Natural killer cell (primary cell): ENCODE data around the gene ZNF189. TPM values are rescaled to one million over a fixed set of nuclear protein-coding genes. Genes with fewer than 3 reads are reported as not detected.

ENCODE experiments used
- ATAC-seq, 3 donors: fragments of 150-1000 bp in 2 of 3; fragments of 200-7000 bp in 1 of 3; cut with Tn5 transposase; 1 replicate in 1 of 3; 2 replicates in 2 of 3; pipeline ENCODE4 v1.10.0; 2021; ENCODE audit warnings: mild to moderate bottlenecking in 2 of 3, moderate library complexity in 2 of 3
- DNase-seq, 2 donors: peaks; one replicate each; pipeline versions ENCODE4 v3.0.0 to v3.0.0-alpha.2; 2013 to 2021; ENCODE audit warnings: mixed read lengths in 1 of 2
- H3K27ac ChIP-seq: one replicate; pipeline ENCODE4 v1.5.1; 2013; ENCODE audit warnings: mild to moderate bottlenecking, low read length
- H3K27me3 ChIP-seq: one replicate; pipeline ENCODE4 v1.6.1; 2013; ENCODE audit warnings: low read length; ENCODE audit not compliant: control insufficient read depth, insufficient read depth
- H3K36me3 ChIP-seq: one replicate; pipeline ENCODE4 v1.6.1; 2013; ENCODE audit warnings: low read length; ENCODE audit not compliant: control insufficient read depth, insufficient read depth
- H3K4me1 ChIP-seq: one replicate; pipeline ENCODE4 v1.6.1; 2013; ENCODE audit warnings: low read length; ENCODE audit not compliant: control insufficient read depth, insufficient read depth
- H3K4me3 ChIP-seq: one replicate; pipeline ENCODE4 v1.5.1; 2013; ENCODE audit warnings: low read length
- H3K9me3 ChIP-seq: one replicate; pipeline ENCODE4 v1.6.1; 2013; ENCODE audit warnings: low read length; ENCODE audit not compliant: control insufficient read depth, insufficient read depth
- H3K27ac Mint-ChIP-seq, 2 donors: one replicate each; pipeline ENCODE4 v1.8.0; 2022; ENCODE audit warnings: mild to moderate bottlenecking in 2 of 2, mixed read lengths in 2 of 2, moderate library complexity in 1 of 2
- H3K27me3 Mint-ChIP-seq, 2 donors: one replicate each; pipeline ENCODE4 v1.8.0; 2022; ENCODE audit warnings: low read depth in 2 of 2, mixed read lengths in 2 of 2
- H3K36me3 Mint-ChIP-seq: one replicate; pipeline ENCODE4 v1.8.0; 2022; ENCODE audit warnings: mixed read lengths
- H3K4me1 Mint-ChIP-seq, 2 donors: one replicate each; pipeline ENCODE4 v1.8.0; 2022; ENCODE audit warnings: mixed read lengths in 2 of 2
- H3K4me3 Mint-ChIP-seq: one replicate; pipeline ENCODE4 v1.8.0; 2022; ENCODE audit warnings: mild to moderate bottlenecking, moderate library complexity, mixed read lengths
- H3K9me3 Mint-ChIP-seq, 2 donors: one replicate each; pipeline ENCODE4 v1.8.0; 2022; ENCODE audit warnings: mixed read lengths in 2 of 2
- WGBS: methylation state at CpG from one replicate; pipeline ENCODE4 v1.1.7; 2013; ENCODE audit warnings: missing lambda C conversion rate; ENCODE audit not compliant: insufficient coverage; 5-methylcytosine and 5-hydroxymethylcytosine counted together
- intact Hi-C: fragments of 100-400 bp; cut with micrococcal nuclease; formaldehyde crosslinking; loops from one replicate; pipeline ENCODE4 v1.14.2; 2022
- total RNA-seq, 4 donors: library from RNA; stranded (reverse); fragments of 120-200 nt in 1 of 4; gene quantifications; one replicate each; pipeline versions ENCODE4 v1.2.3 to v1.2.4, GENCODE V29; 2013 to 2022
- TF ChIP-seq, protein P1 (sequence below): fragments of 200-600 bp; IDR thresholded peaks from one replicate; pipeline ENCODE4 v1.8.0; 2022; ENCODE audit warnings: antibody characterized with exemption

The ZNF189 gene
- total RNA-seq, 3 donors from 2014 or later (not counting 1 experiment from before 2014, with no cell fraction given): 6.7 to 11.3 (median 8.7) TPM

DNA sequence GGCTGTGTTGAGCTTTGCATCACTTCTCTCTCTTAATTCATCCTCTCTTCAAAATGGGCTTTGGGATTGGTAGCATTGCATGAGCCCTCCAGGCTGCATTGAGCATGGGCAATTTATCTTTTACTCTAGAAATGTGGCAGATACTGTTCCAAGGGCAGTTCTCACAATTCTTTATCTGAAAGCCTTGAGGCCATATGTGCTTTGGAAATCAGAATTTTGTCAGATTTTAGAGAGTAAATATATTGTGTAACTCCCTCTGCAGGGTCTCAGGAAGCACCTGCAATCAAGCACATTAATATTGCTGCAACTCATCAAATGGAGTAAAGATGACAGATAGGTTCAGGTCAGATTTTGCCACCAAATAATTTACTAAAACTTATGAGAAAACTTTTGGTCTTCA lies 19.3 kb downstream of the ZNF189 start:
- intact Hi-C loops: no loop called here
- peaks cover 15% of the 10 kb centered on the region for H3K9me3 ChIP-seq
- no peak for DNase-seq

DNA sequence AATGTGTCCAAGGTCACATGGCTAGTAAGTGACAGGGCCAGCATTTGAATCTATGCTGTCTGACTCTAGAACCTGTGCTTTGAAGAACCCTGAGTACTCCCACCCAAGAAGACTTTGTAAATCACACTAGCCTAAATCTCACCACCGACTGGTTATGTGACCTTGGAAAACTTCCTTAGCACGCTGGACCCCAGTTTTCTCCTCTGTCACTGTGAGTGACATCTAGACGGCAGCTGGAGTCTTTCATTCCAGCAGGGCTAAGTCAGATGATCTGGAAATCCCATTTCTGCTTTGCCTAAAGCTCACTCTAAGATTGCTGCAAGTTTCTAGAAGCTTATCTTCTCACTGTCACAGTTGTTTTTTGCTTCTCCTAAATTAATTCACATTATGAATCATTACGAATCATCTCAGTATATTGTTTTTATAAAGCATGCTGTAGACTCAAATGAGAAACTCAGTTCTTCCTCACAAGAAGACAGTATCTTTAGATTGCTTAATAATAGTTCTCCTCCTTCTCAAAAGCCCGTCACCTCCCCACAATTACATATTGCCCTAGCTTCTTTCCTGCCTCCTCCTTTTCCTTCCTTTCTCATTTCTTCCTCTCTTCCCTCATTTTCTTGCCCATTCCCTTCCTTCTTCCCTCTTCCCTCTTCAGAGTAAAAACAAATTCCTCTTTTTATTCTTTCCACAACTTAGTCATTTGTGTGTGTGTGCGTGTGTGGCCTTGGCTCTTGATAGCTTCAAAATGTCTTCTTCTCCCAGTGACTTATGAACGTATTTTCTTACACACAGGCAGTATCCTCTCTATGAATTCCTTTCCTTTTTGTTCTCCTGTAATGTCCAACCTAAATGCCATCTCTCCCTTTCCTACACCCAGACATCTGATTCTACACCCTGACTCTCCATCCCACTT lies 20.1 kb downstream of the ZNF189 start:
- intact Hi-C loops: no loop called here
- H3K9me3 Mint-ChIP-seq: peaks cover 19 to 30% of the 10 kb centered on the region in 2 donors
- TF ChIP-seq, protein P1, sequence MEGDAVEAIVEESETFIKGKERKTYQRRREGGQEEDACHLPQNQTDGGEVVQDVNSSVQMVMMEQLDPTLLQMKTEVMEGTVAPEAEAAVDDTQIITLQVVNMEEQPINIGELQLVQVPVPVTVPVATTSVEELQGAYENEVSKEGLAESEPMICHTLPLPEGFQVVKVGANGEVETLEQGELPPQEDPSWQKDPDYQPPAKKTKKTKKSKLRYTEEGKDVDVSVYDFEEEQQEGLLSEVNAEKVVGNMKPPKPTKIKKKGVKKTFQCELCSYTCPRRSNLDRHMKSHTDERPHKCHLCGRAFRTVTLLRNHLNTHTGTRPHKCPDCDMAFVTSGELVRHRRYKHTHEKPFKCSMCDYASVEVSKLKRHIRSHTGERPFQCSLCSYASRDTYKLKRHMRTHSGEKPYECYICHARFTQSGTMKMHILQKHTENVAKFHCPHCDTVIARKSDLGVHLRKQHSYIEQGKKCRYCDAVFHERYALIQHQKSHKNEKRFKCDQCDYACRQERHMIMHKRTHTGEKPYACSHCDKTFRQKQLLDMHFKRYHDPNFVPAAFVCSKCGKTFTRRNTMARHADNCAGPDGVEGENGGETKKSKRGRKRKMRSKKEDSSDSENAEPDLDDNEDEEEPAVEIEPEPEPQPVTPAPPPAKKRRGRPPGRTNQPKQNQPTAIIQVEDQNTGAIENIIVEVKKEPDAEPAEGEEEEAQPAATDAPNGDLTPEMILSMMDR: no peak
- no peaks in the 10 kb centered on the region for H3K36me3 ChIP-seq
- DNase-seq (no peak), ATAC-seq (no peak)
- H3K9me3 ChIP-seq: peaks cover 13% of the 10 kb centered on the region
- whole genome bisulfite sequencing: 76% methylated on average over 7 of the region's 7 CpGs
- H3K4me3 Mint-ChIP-seq: no peak overlapping the region
- no peak overlapping the region for H3K27ac Mint-ChIP-seq
- peaks cover 22% of the 10 kb centered on the region for H3K36me3 Mint-ChIP-seq
- H3K4me1 ChIP-seq: no peaks in the 10 kb centered on the region
- no peak overlapping the region for H3K27ac ChIP-seq
- no peak overlapping the region for H3K4me3 ChIP-seq
- H3K27me3 ChIP-seq: no peaks in the 10 kb centered on the region
- H3K4me1 Mint-ChIP-seq: no peaks in the 10 kb centered on the region
- H3K27me3 Mint-ChIP-seq: peaks cover 0 to 3% of the 10 kb centered on the region in 2 donors

More for the DNA sequence above, 19.3 kb downstream of the ZNF189 start:
- H3K27me3 Mint-ChIP-seq: no peaks in the 10 kb centered on the region
- H3K4me3 Mint-ChIP-seq: no peak overlapping the region
- TF ChIP-seq, protein P1: no peak
- H3K36me3 Mint-ChIP-seq: peaks cover 30% of the 10 kb centered on the region
- peaks cover 19 to 31% of the 10 kb centered on the region in 2 donors for H3K9me3 Mint-ChIP-seq
- Histone ChIP-seq H3K36me3 (no peaks in the 10 kb centered on the region), H3K27ac (no peak overlapping the region), H3K4me3 (no peak overlapping the region), H3K27me3 (no peaks in the 10 kb centered on the region), H3K4me1 (no peaks in the 10 kb centered on the region)
- H3K27ac Mint-ChIP-seq: no peak overlapping the region
- no peaks in the 10 kb centered on the region for H3K4me1 Mint-ChIP-seq
- ATAC-seq: no peak

DNA sequence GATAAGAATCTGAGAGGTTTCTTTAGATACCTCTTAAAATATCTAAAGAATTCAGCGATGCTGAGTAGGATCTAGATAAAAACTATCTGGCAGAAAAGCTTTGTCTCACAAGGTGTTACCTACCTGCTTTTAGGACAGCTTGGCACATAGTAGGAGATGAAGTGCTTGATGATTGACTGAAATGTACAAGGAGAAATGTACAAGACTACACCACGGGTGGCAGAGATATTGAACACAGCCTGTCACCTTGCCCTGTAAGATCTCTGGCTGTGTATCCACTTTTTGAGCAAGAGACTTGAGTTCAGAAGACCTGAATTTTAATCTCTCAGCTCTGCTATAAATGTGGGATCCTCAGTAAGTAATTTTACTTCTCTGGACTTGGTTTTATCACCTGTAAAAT lies 21.2 kb downstream of the ZNF189 start:
- Mint-ChIP-seq H3K4me1 (no peaks in the 10 kb centered on the region), H3K27ac (no peak overlapping the region), H3K36me3 (peaks cover 12% of the 10 kb centered on the region), H3K9me3 (peaks cover 18 to 29% of the 10 kb centered on the region in 2 donors), H3K4me3 (no peak overlapping the region), H3K27me3 (peaks cover 0 to 6% of the 10 kb centered on the region in 2 donors)
- TF ChIP-seq, protein P1: no peak
- intact Hi-C loops: no loop called here
- no peak for DNase-seq
- H3K27ac ChIP-seq: no peak overlapping the region
- no peaks in the 10 kb centered on the region for H3K4me1 ChIP-seq
- WGBS: 95% methylated on average over 2 of the region's 2 CpGs
- H3K4me3 ChIP-seq: no peak overlapping the region
- no peaks in the 10 kb centered on the region for H3K27me3 ChIP-seq
- H3K36me3 ChIP-seq: no peaks in the 10 kb centered on the region
- peaks cover 12% of the 10 kb centered on the region for H3K9me3 ChIP-seq
- ATAC-seq: no peak
